Gastroesophageal sphincter (tissue), 4 donors: ENCODE results near the gene BAX. TPM values are rescaled to one million over a fixed set of nuclear protein-coding genes. Genes with fewer than 3 reads are reported as not detected.
A peak's percentile ranks its signal among the peaks of the same experiment; 100 is the strongest.

Experiments used
- ATAC-seq: fragments of 150-250 bp; one replicate; pipeline ENCODE4 v1.9.1; 2016; ENCODE audit warnings: mild to moderate bottlenecking, moderate library complexity
- H3K27ac ChIP-seq, 4 donors: fragments of 200-600 bp; sonication (generic) in 3 of 4; 1 replicate in 3 of 4; 2 replicates in 1 of 4; pipeline ENCODE4 v1.5.1; 2016 to 2019
- H3K27me3 ChIP-seq: fragments of 200-600 bp; sonication (generic); one replicate; pipeline ENCODE4 v1.5.1; 2019
- H3K36me3 ChIP-seq, 2 donors: fragments of 200-600 bp; sonication (generic); one replicate each; pipeline ENCODE4 v1.5.1; 2019; ENCODE audit warnings: control low read depth in 1 of 2
- H3K4me1 ChIP-seq, 3 donors: fragments of 200-600 bp; sonication (generic); 1 replicate in 2 of 3; 2 replicates in 1 of 3; pipeline ENCODE4 v1.5.1; 2016 to 2019; ENCODE audit warnings: control low read depth in 2 of 3
- H3K4me3 ChIP-seq, 2 donors: fragments of 200-600 bp; sonication (generic); one replicate each; pipeline ENCODE4 v1.5.1; 2019; ENCODE audit warnings: mild to moderate bottlenecking in 1 of 2, moderate library complexity in 1 of 2
- H3K9me3 ChIP-seq, 3 donors: fragments of 200-600 bp; sonication (generic); one replicate each; pipeline ENCODE4 v1.5.1; 2017 to 2019; ENCODE audit warnings: control low read depth in 2 of 3
- EP300 ChIP-seq: sonication (generic); formaldehyde crosslinking; IDR thresholded peaks from one replicate; pipeline ENCODE4 v1.6.1; 2017; ENCODE audit warnings: antibody characterized with exemption, mild to moderate bottlenecking
- POLR2A ChIP-seq, 2 donors: fragments of 450-650 bp; IDR thresholded peaks; one replicate each; pipeline ENCODE4 v1.6.1; 2017; ENCODE audit warnings: antibody characterized with exemption in 2 of 2, mild to moderate bottlenecking in 2 of 2, moderate library complexity in 1 of 2
- POLR2AphosphoS5 ChIP-seq: sonication (generic); formaldehyde crosslinking; IDR thresholded peaks from one replicate; pipeline ENCODE4 v1.6.1; 2017; ENCODE audit warnings: antibody characterized with exemption
- WGBS, 2 donors: methylation state at CpG; one replicate each; pipeline ENCODE4 v1.1.5; 2018; ENCODE audit warnings: low coverage in 1 of 2; 5-methylcytosine and 5-hydroxymethylcytosine counted together
- total RNA-seq, 4 donors: library from RNA; depleted of rRNA; stranded (reverse); fragments of >200 nt; gene quantifications; one replicate each; pipeline ENCODE4 v1.1.0, GENCODE V29; 2016
- TF ChIP-seq, protein P1 (sequence below), 4 experiments: fragments of 200-600 bp in 2 of 4; fragments of 450-650 bp in 2 of 4; sonication (generic) in 1 of 4; IDR thresholded peaks; one replicate each; pipeline ENCODE4 v1.5.1; 2017 to 2019; ENCODE audit warnings: antibody characterized with exemption in 4 of 4, mild to moderate bottlenecking in 2 of 4, moderate library complexity in 2 of 4

The BAX gene
- total RNA-seq, 4 donors from 2014 or later = 31.5 to 40.8 (median 34.8) TPM

DNA sequence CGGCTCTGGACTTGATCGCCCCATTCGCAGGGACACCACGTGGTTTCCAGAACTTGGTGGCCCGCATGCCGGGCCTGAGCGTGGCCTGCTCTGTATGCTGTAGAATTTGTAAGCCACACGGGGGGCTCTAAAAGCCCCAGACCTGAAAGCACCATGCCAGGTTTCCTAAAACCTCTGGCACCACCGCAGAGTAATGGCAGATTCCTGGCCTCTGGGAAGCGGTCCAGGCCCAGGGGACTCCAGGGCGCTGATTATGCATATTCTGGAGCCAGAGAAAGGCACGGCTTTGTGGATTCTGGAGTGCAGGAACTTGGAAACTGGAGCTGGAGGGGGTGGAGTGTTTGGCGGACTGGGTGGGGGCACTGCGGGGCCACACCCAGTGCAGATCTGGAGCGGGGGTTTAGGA, 14.1 kb downstream of the BAX start:
- whole genome bisulfite sequencing, 2 donors = 71 to 75% methylated on average over 4 to 6 of the region's 15 CpGs
- peaks cover 0 to 73% of the 10 kb centered on the region in 2 donors for H3K36me3 ChIP-seq

DNA sequence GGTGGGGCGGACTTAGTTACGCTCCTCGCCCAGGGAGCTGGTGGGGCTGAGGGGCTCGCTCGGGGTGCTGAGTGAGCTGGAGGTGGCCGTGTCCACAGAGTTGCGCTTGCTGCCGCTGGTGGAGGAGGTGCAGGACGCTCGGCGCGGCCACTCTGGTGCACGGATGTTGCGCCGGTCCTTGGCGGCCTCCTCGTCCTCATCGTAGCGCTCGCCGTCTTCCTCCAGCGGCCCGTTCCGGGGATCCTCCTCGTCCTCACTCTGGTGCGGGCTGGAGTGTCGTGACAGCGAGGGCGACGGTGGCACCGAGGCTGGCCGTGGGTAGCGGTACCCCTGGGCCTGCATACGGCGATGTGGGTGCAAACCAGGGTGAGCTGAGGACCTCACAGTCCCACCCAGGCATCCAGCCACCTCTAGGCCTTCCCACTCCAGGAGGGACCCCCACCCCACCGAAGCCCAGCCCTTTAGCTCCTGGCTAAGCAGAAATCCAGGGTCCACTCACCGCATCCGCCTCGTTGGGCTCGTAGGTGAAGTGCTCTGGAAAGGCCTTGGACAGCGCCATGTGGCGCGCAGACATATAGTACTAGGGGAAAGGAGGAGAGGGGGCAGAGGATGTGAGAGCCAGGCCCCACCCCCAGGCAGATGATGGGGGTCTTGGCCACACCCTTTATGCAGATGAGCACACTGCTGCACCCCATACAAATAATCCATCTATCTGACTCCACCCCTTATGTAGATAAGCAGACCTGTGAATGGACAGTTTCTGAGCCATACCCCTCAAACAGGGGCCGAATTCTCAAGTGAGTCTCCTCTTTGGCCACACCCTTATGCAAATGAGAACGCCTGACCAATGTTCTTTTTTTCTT, 14.8 kb downstream of the BAX start:
- Histone ChIP-seq H3K4me3 (no peak overlapping the region), H3K4me1 (peaks cover 0 to 43% (median 17%) of the 10 kb centered on the region in 3 donors), H3K27ac (peak overlapping the region in 2 of 4 donors; percentile 58 to 95), H3K27me3 (no peaks in the 10 kb centered on the region), H3K36me3 (peaks cover 0 to 80% of the 10 kb centered on the region in 2 donors), H3K9me3 (no peaks in the 10 kb centered on the region)
- no peak for ATAC-seq
- peak in 1 of 2 donors; percentile 19 for TF ChIP-seq POLR2A (IDR thresholded peaks at IDR 0.05)
- TF ChIP-seq, protein P1, sequence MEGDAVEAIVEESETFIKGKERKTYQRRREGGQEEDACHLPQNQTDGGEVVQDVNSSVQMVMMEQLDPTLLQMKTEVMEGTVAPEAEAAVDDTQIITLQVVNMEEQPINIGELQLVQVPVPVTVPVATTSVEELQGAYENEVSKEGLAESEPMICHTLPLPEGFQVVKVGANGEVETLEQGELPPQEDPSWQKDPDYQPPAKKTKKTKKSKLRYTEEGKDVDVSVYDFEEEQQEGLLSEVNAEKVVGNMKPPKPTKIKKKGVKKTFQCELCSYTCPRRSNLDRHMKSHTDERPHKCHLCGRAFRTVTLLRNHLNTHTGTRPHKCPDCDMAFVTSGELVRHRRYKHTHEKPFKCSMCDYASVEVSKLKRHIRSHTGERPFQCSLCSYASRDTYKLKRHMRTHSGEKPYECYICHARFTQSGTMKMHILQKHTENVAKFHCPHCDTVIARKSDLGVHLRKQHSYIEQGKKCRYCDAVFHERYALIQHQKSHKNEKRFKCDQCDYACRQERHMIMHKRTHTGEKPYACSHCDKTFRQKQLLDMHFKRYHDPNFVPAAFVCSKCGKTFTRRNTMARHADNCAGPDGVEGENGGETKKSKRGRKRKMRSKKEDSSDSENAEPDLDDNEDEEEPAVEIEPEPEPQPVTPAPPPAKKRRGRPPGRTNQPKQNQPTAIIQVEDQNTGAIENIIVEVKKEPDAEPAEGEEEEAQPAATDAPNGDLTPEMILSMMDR (IDR thresholded peaks at IDR 0.05) = no peak
- WGBS, 2 donors = 51 to 90% methylated on average over 2 to 7 of the region's 45 CpGs

More for the DNA sequence above, 14.1 kb downstream of the BAX start:
- Histone ChIP-seq H3K27me3 (no peaks in the 10 kb centered on the region), H3K9me3 (no peaks in the 10 kb centered on the region), H3K4me1 (peaks cover 0 to 50% (median 24%) of the 10 kb centered on the region in 3 donors), H3K4me3 (no peak overlapping the region), H3K27ac (peak overlapping the region in 3 of 4 donors; percentile 93 to 95 (median 93))
- TF ChIP-seq, protein P1 (IDR thresholded peaks at IDR 0.05) = no peak
- TF ChIP-seq POLR2A (IDR thresholded peaks at IDR 0.05) (no peak), EP300 (no peak), POLR2AphosphoS5 (no peak)
- ATAC-seq = no peak

DNA sequence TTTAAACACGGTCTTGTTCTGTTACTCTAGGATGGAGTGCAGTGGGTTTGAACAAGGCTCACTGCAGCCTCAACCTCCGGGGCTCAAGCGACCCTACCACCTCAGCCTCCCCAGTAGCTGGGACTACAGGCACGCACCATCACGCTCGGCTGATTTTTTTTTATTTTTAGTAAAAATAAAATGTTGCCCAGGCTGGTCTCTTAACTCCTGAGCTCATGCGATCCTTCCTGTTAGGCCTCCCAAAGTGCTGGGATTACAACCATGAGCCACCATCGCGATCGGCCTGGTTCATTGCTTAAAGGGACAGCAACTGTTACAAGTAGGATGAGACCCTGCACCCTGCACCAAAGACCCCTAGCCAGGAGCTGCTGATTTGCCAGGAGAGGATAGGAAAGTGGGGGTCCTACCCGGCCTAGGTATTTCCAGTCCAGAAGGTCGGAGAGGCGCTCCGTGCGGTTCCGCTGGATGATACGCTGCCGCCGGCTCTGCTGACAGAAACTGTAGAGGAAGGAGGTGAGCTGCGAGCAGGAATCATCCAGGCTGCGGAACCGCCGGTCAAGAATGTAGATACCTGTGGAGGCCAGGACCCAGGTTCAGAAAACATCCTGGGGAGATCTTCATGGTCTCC, 15.6 kb downstream of the BAX start:
- Histone ChIP-seq H3K27ac (peak overlapping the region in 2 of 4 donors; percentile 58 to 95), H3K4me1 (peaks cover 0 to 39% (median 17%) of the 10 kb centered on the region in 3 donors), H3K27me3 (no peaks in the 10 kb centered on the region), H3K36me3 (peaks cover 0 to 86% of the 10 kb centered on the region in 2 donors), H3K9me3 (no peaks in the 10 kb centered on the region), H3K4me3 (no peak overlapping the region)
- TF ChIP-seq POLR2A (IDR thresholded peaks at IDR 0.05) (no peak), POLR2AphosphoS5 (no peak), EP300 (no peak)
- TF ChIP-seq, protein P1 (IDR thresholded peaks at IDR 0.05) = no peak
- no peak for ATAC-seq
- 71 to 81% methylated on average over 3 to 20 of the region's 23 CpGs for WGBS, 2 donors

DNA sequence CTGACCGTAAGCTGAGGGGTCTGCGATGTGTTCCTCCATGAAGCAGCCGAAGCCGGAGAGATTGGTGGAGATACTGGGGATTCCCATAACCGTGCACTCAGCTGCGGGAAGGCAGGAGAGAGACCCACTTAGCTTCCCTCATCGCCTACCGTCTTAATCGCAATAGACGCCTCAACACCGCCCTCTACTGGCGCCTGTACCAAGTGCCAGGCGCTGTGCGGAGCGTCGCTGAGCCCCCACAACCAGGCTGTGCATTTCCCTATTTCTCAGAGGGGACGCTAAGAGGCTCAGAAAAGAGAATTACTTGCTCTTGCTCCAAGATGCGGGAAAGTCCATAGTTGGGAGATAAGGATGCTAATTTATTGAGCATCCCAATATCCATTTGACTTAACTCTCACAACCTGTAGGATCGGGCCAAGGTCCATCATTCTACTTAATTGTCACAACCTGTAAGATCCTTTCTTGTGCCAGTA, 16.3 kb downstream of the BAX start:
- Histone ChIP-seq H3K27ac (peak overlapping the region in 2 of 4 donors; percentile 58 to 95), H3K9me3 (no peaks in the 10 kb centered on the region), H3K4me3 (no peak overlapping the region), H3K4me1 (peaks cover 0 to 39% (median 17%) of the 10 kb centered on the region in 3 donors), H3K36me3 (peaks cover 0 to 88% of the 10 kb centered on the region in 2 donors), H3K27me3 (no peaks in the 10 kb centered on the region)
- ATAC-seq = peak; percentile 54
- TF ChIP-seq POLR2AphosphoS5 (peak; percentile 64), EP300 (no peak), POLR2A (IDR thresholded peaks at IDR 0.05) (peak in 1 of 2 donors; percentile 3)
- TF ChIP-seq, protein P1 (IDR thresholded peaks at IDR 0.05) = peak in 3 of 4 experiments; percentile 83 to 92 (median 85)
- WGBS, 2 donors = 31 to 42% methylated on average over 2 to 3 of the region's 19 CpGs
